ENCODE results near the gene MED29.
A peak's percentile ranks its signal among the peaks of the same experiment; 100 is the strongest.

DNA sequence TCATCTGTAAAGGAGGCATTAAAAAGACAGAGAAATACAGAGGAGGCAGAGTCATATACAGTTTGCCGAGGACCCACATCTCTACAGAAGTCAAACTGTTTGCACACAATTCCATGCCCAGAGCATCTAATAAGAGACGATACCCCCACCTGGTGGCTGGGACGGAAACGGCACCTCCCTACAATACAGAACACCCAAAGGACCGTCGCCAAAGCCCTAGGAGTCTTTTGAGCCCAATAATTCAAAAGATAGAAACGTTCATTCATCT lies 20.6 kb downstream of the MED29 start:
- peak; percentile 100 for TF ChIP-seq CTCF (IDR thresholded peaks at IDR 0.05)
- TF ChIP-seq KDM1A (IDR thresholded peaks at IDR 0.05; ENCODE audit: low read depth), result no peak
- peak; percentile 100 for TF ChIP-seq RAD21 (conservative IDR thresholded peaks at IDR 0.05 in 1 of 2, IDR thresholded peaks at IDR 0.05 in 1 of 2)
- no peak for TF ChIP-seq HOXA7 (CRISPR knock-in tag; IDR thresholded peaks at IDR 0.05)
- no peak for TF ChIP-seq FOSL2 (IDR thresholded peaks at IDR 0.05)
- TF ChIP-seq FOSL2 (CRISPR knock-in tag; IDR thresholded peaks at IDR 0.05), result no peak; the same call in 1 of the 2 replicates
- TF ChIP-seq, protein P1, sequence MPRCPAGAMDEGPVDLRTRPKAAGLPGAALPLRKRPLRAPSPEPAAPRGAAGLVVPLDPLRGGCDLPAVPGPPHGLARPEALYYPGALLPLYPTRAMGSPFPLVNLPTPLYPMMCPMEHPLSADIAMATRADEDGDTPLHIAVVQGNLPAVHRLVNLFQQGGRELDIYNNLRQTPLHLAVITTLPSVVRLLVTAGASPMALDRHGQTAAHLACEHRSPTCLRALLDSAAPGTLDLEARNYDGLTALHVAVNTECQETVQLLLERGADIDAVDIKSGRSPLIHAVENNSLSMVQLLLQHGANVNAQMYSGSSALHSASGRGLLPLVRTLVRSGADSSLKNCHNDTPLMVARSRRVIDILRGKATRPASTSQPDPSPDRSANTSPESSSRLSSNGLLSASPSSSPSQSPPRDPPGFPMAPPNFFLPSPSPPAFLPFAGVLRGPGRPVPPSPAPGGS (IDR thresholded peaks at IDR 0.05), result no peak
- TF ChIP-seq KDM5A (IDR thresholded peaks at IDR 0.05), result no peak
- no peak for TF ChIP-seq POLR2A (IDR thresholded peaks at IDR 0.05; ENCODE audit: low read length)
- no peak for TF ChIP-seq EP300 (IDR thresholded peaks at IDR 0.05)
- TF ChIP-seq RCOR1 (IDR thresholded peaks at IDR 0.05; ENCODE audit: low read depth, low read length), result no peak
- no peak for TF ChIP-seq HDAC2 (IDR thresholded peaks at IDR 0.05)
- no peak for TF ChIP-seq ELK1 (IDR thresholded peaks at IDR 0.05; ENCODE audit: low read depth, low read length)
- no peak for TF ChIP-seq RFX5 (IDR thresholded peaks at IDR 0.05)
- TF ChIP-seq, protein P2, sequence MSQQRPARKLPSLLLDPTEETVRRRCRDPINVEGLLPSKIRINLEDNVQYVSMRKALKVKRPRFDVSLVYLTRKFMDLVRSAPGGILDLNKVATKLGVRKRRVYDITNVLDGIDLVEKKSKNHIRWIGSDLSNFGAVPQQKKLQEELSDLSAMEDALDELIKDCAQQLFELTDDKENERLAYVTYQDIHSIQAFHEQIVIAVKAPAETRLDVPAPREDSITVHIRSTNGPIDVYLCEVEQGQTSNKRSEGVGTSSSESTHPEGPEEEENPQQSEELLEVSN (IDR thresholded peaks at IDR 0.05; ENCODE audit: borderline replicate concordance, low read depth), result no peak
